Loucy (cell line): Measurements from ENCODE around the gene PHACTR2.

Experiments used
- EZH2phosphoT487 ChIP-seq: fragments of 200-600 bp; IDR thresholded peaks from 2 replicates; pipeline ENCODE4 v1.6.1; 2018; ENCODE audit warnings: antibody characterized with exemption, mild to moderate bottlenecking, moderate library complexity, borderline replicate concordance
- TF ChIP-seq, protein P1 (sequence below): fragments of 200-600 bp; sonication (generic); conservative IDR thresholded peaks from 2 replicates; pipeline ENCODE4 v1.5.1; 2014; ENCODE audit warnings: mild to moderate bottlenecking, antibody characterized with exemption, low read length

DNA sequence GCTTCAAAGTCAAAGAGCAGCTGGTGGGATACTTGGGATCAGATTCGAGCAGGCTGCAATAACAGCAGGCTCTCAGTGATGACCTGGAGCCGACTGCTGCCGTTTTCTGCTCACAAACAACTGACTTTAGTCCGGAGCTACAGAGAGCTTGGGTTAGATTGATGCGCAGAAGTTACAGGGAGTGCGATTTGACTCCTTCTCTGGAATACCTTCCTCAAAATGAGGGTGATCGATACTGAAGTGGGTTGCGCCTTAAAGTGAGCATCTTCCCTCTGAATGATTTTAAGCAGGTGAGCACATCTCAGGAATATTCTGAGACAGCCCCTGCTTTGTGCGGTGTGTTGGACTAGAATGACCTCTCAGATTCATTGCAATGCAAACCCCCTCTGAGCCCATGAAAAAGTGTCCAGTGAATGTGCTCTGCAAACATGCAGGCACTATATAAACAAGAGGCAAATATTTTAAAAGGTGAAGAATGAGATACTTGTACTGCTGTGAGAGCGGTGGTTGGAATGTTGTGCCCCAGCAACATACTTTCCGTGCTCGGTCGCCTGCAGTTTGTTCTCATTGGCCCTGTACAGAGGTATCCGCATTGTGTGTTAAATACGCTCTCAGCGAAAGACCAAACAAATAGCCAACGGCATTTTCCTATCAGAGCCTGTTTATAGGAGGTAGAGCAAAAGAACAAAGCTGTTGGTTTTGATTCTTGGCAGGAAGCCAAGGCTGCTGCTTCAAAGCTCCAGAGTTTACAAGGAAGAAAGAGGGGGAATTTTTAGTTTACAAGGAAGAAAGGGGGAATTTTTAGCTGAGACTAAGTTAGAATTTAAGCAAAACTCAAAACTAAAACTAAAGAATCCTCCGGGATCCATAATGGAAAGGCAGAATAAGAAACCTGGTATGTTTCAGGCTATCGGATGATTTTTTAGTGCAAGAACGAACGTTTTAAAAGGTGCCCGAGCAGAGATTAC, 67.7 kb downstream of the PHACTR2 start:
- TF ChIP-seq EZH2phosphoT487: no peak
- TF ChIP-seq, protein P1, sequence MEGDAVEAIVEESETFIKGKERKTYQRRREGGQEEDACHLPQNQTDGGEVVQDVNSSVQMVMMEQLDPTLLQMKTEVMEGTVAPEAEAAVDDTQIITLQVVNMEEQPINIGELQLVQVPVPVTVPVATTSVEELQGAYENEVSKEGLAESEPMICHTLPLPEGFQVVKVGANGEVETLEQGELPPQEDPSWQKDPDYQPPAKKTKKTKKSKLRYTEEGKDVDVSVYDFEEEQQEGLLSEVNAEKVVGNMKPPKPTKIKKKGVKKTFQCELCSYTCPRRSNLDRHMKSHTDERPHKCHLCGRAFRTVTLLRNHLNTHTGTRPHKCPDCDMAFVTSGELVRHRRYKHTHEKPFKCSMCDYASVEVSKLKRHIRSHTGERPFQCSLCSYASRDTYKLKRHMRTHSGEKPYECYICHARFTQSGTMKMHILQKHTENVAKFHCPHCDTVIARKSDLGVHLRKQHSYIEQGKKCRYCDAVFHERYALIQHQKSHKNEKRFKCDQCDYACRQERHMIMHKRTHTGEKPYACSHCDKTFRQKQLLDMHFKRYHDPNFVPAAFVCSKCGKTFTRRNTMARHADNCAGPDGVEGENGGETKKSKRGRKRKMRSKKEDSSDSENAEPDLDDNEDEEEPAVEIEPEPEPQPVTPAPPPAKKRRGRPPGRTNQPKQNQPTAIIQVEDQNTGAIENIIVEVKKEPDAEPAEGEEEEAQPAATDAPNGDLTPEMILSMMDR: no peak
